ENCODE results near the gene KIF2A.

The KIF2A gene

GRCh38 chr5:62328772-62329491 is 22.9 kb downstream of the KIF2A start:
- no peak for DNase-seq (ENCODE audit: low read depth)

- no peak for DNase-seq (ENCODE audit: low read depth)
Measured at GRCh38 chr5:62330302-62330701, 24.3 kb downstream of the KIF2A start.

GRCh38 chr5:62331921-62332320 is 25.9 kb downstream of the KIF2A start:
- DNase-seq (ENCODE audit: low read depth): no peak

- no peak for DNase-seq (ENCODE audit: low read depth)
Measured at GRCh38 chr5:62333250-62333794, 27.3 kb downstream of the KIF2A start.

- no peak for DNase-seq (ENCODE audit: low read depth)
Measured at GRCh38 chr5:62334082-62334481, 28.1 kb downstream of the KIF2A start.

- no peak for DNase-seq (ENCODE audit: low read depth)
Measured at GRCh38 chr5:62340392-62340791, 34.4 kb downstream of the KIF2A start.

GRCh38 chr5:62340979-62341378 is 35.0 kb downstream of the KIF2A start:
- DNase-seq (ENCODE audit: low read depth): no peak

GRCh38 chr5:62341783-62342475 is 35.9 kb downstream of the KIF2A start:
- no peak for DNase-seq (ENCODE audit: low read depth)

- DNase-seq (ENCODE audit: low read depth): no peak
Measured at GRCh38 chr5:62342476-62342837, 36.5 kb downstream of the KIF2A start.

GRCh38 chr5:62343428-62343827 is 37.4 kb downstream of the KIF2A start:
- DNase-seq (ENCODE audit: low read depth): no peak

- DNase-seq (ENCODE audit: low read depth): no peak
Measured at GRCh38 chr5:62346748-62347147, 40.7 kb downstream of the KIF2A start.

- DNase-seq (ENCODE audit: low read depth): no peak
Measured at GRCh38 chr5:62347928-62348327, 41.9 kb downstream of the KIF2A start.

- no peak for DNase-seq (ENCODE audit: low read depth)
Measured at GRCh38 chr5:62348723-62349481, 42.9 kb downstream of the KIF2A start.

GRCh38 chr5:62354028-62354874 is 48.2 kb downstream of the KIF2A start:
- DNase-seq (ENCODE audit: low read depth): no peak

GRCh38 chr5:62362701-62363100 is 56.7 kb downstream of the KIF2A start:
- no peak for DNase-seq (ENCODE audit: low read depth)

- no peak for DNase-seq (ENCODE audit: low read depth)
Measured at GRCh38 chr5:62369039-62369438, 63.0 kb downstream of the KIF2A start.

GRCh38 chr5:62371409-62371808 is 65.4 kb downstream of the KIF2A start:
- no peak for DNase-seq (ENCODE audit: low read depth)

- DNase-seq (ENCODE audit: low read depth): no peak
Measured at GRCh38 chr5:62372600-62372999, 66.6 kb downstream of the KIF2A start.

GRCh38 chr5:62373382-62373781 is 67.4 kb downstream of the KIF2A start:
- no peak for DNase-seq (ENCODE audit: low read depth)

- no peak for DNase-seq (ENCODE audit: low read depth)
Measured at GRCh38 chr5:62374090-62374489, 68.1 kb downstream of the KIF2A start.

- no peak for DNase-seq (ENCODE audit: low read depth)
Measured at GRCh38 chr5:62375627-62376026, 69.6 kb downstream of the KIF2A start.

GRCh38 chr5:62376064-62376463 is 70.1 kb downstream of the KIF2A start:
- DNase-seq (ENCODE audit: low read depth): no peak

All from stimulated activated CD8-positive, alpha-beta memory T cell treated with anti-CD3 and anti-CD28 coated beads, Interleukin-12 subunit alpha, Interleukin-12 subunit beta, amount 100 ng/mL, for 1 hour (primary cell).